Heart left ventricle (tissue), 13 donors: Measurements from ENCODE around the gene ANKRD50.

Source experiments
- POLR2A ChIP-seq, 2 donors: fragments of 450-650 bp; IDR thresholded peaks; one replicate each; pipeline ENCODE4 v1.6.1; 2017; ENCODE audit warnings: antibody characterized with exemption in 2 of 2, mild to moderate bottlenecking in 2 of 2, moderate library complexity in 2 of 2
- TF ChIP-seq, protein P1 (sequence below), 12 donors: fragments of 200-600 bp; sonication (generic) in 4 of 12; IDR thresholded peaks; one replicate each; pipeline versions ENCODE4 v1.5.0 to v1.8.0; 2018 to 2022; ENCODE audit warnings: antibody characterized with exemption in 12 of 12, mild to moderate bottlenecking in 5 of 12
- donor health status: ischemic (EF 13 %, LVEDD 7.1; RV severe dilation, severe dysfunction).
- donor health status: DM: no; HTN: yes; CAD: no.
- donor health status: DM: no; HTN: no; CAD: no.
- donor health status: ischemic (EF 25% LVEDD 6.9; RV normal size, moderate dysfunction).
- donor health status: ischemic (EF 25% LVEDD 5.7; RV mildly dilated, moderate dysfunction).
- donor health status: ischemic (EF 35%, LVEDD 5.7; RV mildly dilated, moderate dysfunction).
- donor health status: nonischemic (EF 11% LVEDD 7.7; RV severe dilation, severe dysfunction).
- donor health status: DM: yes; HTN: yes; CAD: no.
- donor health status: PGD.
- donor health status: ischemic (EF 29% LVEDD 5.4; RV normal size, mild dysfunction).
- donor health status: nonischemic (EF 23%, LVEDD 6.1; RV moderate dilation, normal function).

- TF ChIP-seq, protein P1, sequence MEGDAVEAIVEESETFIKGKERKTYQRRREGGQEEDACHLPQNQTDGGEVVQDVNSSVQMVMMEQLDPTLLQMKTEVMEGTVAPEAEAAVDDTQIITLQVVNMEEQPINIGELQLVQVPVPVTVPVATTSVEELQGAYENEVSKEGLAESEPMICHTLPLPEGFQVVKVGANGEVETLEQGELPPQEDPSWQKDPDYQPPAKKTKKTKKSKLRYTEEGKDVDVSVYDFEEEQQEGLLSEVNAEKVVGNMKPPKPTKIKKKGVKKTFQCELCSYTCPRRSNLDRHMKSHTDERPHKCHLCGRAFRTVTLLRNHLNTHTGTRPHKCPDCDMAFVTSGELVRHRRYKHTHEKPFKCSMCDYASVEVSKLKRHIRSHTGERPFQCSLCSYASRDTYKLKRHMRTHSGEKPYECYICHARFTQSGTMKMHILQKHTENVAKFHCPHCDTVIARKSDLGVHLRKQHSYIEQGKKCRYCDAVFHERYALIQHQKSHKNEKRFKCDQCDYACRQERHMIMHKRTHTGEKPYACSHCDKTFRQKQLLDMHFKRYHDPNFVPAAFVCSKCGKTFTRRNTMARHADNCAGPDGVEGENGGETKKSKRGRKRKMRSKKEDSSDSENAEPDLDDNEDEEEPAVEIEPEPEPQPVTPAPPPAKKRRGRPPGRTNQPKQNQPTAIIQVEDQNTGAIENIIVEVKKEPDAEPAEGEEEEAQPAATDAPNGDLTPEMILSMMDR (IDR thresholded peaks at IDR 0.05) = no peak
- no peak for TF ChIP-seq POLR2A (IDR thresholded peaks at IDR 0.05)
These were observed 72.4 kb downstream of the ANKRD50 start for GRCh38 chr4:124640022-124640730.
